ENCODE measurements around the gene TYK2.

DNA sequence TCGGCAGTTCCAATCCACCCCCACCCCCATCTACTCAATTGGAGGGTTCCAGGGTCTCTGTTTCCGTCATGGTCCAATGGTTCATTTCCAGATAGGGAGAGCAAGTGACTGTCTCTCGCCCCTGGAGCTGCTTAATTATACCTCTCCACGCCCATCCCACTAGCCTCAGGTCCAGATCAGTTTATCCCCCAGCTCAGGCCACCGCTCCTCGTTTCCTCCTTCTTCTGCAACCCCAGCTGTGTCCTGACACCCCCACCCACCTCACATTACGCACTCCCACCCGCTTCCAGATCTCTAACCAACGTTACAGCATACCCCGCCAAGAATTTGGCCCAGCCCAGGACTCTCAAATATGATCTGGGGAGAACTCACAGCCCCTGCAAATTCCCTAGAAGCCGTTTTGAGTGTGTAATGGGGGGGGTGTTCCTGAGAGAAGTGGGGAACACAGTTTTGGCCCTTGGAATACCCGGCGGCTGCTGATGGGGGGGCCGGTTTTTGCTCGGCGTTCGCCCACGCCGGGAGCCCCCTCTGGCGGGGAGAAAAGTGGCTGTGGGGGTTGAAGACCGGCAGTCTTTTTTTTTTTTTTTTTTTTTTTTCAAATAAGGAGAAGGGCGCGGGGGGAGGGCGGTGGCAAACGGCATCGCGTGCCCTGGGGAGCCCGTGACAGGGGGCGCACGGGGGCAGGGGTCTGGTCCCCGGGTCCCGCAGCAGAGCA lies 38.3 kb upstream of the TYK2 start:
- TF ChIP-seq, protein P1, sequence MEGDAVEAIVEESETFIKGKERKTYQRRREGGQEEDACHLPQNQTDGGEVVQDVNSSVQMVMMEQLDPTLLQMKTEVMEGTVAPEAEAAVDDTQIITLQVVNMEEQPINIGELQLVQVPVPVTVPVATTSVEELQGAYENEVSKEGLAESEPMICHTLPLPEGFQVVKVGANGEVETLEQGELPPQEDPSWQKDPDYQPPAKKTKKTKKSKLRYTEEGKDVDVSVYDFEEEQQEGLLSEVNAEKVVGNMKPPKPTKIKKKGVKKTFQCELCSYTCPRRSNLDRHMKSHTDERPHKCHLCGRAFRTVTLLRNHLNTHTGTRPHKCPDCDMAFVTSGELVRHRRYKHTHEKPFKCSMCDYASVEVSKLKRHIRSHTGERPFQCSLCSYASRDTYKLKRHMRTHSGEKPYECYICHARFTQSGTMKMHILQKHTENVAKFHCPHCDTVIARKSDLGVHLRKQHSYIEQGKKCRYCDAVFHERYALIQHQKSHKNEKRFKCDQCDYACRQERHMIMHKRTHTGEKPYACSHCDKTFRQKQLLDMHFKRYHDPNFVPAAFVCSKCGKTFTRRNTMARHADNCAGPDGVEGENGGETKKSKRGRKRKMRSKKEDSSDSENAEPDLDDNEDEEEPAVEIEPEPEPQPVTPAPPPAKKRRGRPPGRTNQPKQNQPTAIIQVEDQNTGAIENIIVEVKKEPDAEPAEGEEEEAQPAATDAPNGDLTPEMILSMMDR (IDR thresholded peaks at IDR 0.05) = no peak
- TF ChIP-seq POLR2A (IDR thresholded peaks at IDR 0.05) = no peak
